GM19372 (cell line): ENCODE measurements around the gene ENO2.
A peak's percentile ranks its signal among the peaks of the same experiment; 100 is the strongest.
"Not testable (repeated sequence)": the region's sequence is repeated elsewhere in the genome, so short reads cannot be mapped to it uniquely, and the experiment has no call there.

Source experiments
- ATAC-seq: cut with Tn5 transposase; IDR thresholded peaks from one replicate; pipeline ENCODE4 v1.9.1; 2021; ENCODE audit warnings: mild to moderate bottlenecking, low read depth, moderate library complexity; ENCODE audit not compliant: unreplicated experiment

ENO2 gene

GRCh38 chr12:6914246-6914946 is at the start of gene ENO2:
Gene ENO2 (plus strand): TSS chr12:6914580. CDS start chr12:6915833, 1,253 bp downstream.
- ATAC-seq = peak; percentile 58

GRCh38 chr12:6865307-6865706 is 49.1 kb upstream of the ENO2 start:
- ATAC-seq = not testable (repeated sequence)

- no peak for ATAC-seq
Observed at GRCh38 chr12:6866163-6866919, 48.0 kb upstream of the ENO2 start.

GRCh38 chr12:6866920-6867412 is 47.4 kb upstream of the ENO2 start:
- peak; percentile 7 for ATAC-seq

GRCh38 chr12:6867413-6868210 is 46.8 kb upstream of the ENO2 start, which contains the start of gene TPI1:
Gene TPI1 (plus strand): TSS chr12:6867531. CDS start chr12:6867567, 36 bp downstream.
- ATAC-seq = peak; percentile 49

- ATAC-seq = no peak
Observed at GRCh38 chr12:6868211-6869048, 46.0 kb upstream of the ENO2 start.

- no peak for ATAC-seq
Observed at GRCh38 chr12:6869049-6870021, 45.0 kb upstream of the ENO2 start.

GRCh38 chr12:6870304-6870703 is 44.1 kb upstream of the ENO2 start:
- not testable (repeated sequence) for ATAC-seq

- no peak for ATAC-seq
Observed at GRCh38 chr12:6871052-6871957, 43.1 kb upstream of the ENO2 start.

GRCh38 chr12:6872073-6873048 is 42.0 kb upstream of the ENO2 start:
- ATAC-seq = peak; percentile 21

GRCh38 chr12:6873094-6874014 is 41.0 kb upstream of the ENO2 start, which contains the start of gene SPSB2:
Gene SPSB2 (minus strand): TSS chr12:6873303. CDS start chr12:6872901, 402 bp downstream.
- ATAC-seq = peak; percentile 74

GRCh38 chr12:6874015-6874368 is 40.4 kb upstream of the ENO2 start:
- not testable (repeated sequence) for ATAC-seq

GRCh38 chr12:6879824-6880223 is 34.6 kb upstream of the ENO2 start:
- ATAC-seq = not testable (repeated sequence)

GRCh38 chr12:6883252-6883651 is 31.1 kb upstream of the ENO2 start:
- no peak for ATAC-seq

GRCh38 chr12:6883683-6884082 is 30.7 kb upstream of the ENO2 start:
- ATAC-seq = no peak
